ENCODE data around the gene PLSCR1.

PLSCR1 gene

GRCh38 chr3:146544002-146544928 is at the start of gene PLSCR1:
Gene PLSCR1, minus strand, starts transcription at chr3:146544607. Its CDS starts 8,055 bp downstream, at chr3:146536552.
- DNase-seq: peak; percentile 91

GRCh38 chr3:146593776-146594175 is 49.4 kb upstream of the PLSCR1 start:
- no peak for DNase-seq

- DNase-seq: no peak
Measured at GRCh38 chr3:146590521-146590920, 46.1 kb upstream of the PLSCR1 start.

GRCh38 chr3:146589899-146590508 is 45.6 kb upstream of the PLSCR1 start:
- no peak for DNase-seq

GRCh38 chr3:146585156-146585555 is 40.7 kb upstream of the PLSCR1 start:
- no peak for DNase-seq

GRCh38 chr3:146581951-146582467 is 37.6 kb upstream of the PLSCR1 start:
- no peak for DNase-seq

GRCh38 chr3:146581080-146581601 is 36.7 kb upstream of the PLSCR1 start:
- DNase-seq: no peak

GRCh38 chr3:146577662-146578061 is 33.3 kb upstream of the PLSCR1 start:
- DNase-seq: no peak

GRCh38 chr3:146575636-146576035 is 31.2 kb upstream of the PLSCR1 start:
- no peak for DNase-seq

- no peak for DNase-seq
Measured at GRCh38 chr3:146574173-146574572, 29.8 kb upstream of the PLSCR1 start.

GRCh38 chr3:146569314-146569713 is 24.9 kb upstream of the PLSCR1 start:
- DNase-seq: no peak

GRCh38 chr3:146566138-146566537 is 21.7 kb upstream of the PLSCR1 start:
- no peak for DNase-seq

GRCh38 chr3:146561879-146562278 is 17.5 kb upstream of the PLSCR1 start:
- no peak for DNase-seq

- DNase-seq: no peak
Measured at GRCh38 chr3:146561463-146561862, 17.1 kb upstream of the PLSCR1 start.

GRCh38 chr3:146560678-146561077 is 16.3 kb upstream of the PLSCR1 start:
- DNase-seq: no peak

- no peak for DNase-seq
Measured at GRCh38 chr3:146559388-146559787, 15.0 kb upstream of the PLSCR1 start.

GRCh38 chr3:146558781-146559180 is 14.4 kb upstream of the PLSCR1 start:
- peak; percentile 41 for DNase-seq

GRCh38 chr3:146557745-146558144 is 13.3 kb upstream of the PLSCR1 start:
- no peak for DNase-seq

GRCh38 chr3:146555311-146555710 is 10.9 kb upstream of the PLSCR1 start:
- no peak for DNase-seq

- DNase-seq: no peak
Measured at GRCh38 chr3:146554151-146554760, 9.8 kb upstream of the PLSCR1 start.

- DNase-seq: no peak
Measured at GRCh38 chr3:146550743-146551510, 6.5 kb upstream of the PLSCR1 start.

- no peak for DNase-seq
Measured at GRCh38 chr3:146550070-146550615, 5.7 kb upstream of the PLSCR1 start.

All from SIG-M5 (cell line).